ENCODE measurements around the gene IFNGR2.
"Not testable (repeated sequence)": the region's sequence is repeated elsewhere in the genome, so short reads cannot be mapped to it uniquely, and the experiment has no call there.

Gene IFNGR2

DNA sequence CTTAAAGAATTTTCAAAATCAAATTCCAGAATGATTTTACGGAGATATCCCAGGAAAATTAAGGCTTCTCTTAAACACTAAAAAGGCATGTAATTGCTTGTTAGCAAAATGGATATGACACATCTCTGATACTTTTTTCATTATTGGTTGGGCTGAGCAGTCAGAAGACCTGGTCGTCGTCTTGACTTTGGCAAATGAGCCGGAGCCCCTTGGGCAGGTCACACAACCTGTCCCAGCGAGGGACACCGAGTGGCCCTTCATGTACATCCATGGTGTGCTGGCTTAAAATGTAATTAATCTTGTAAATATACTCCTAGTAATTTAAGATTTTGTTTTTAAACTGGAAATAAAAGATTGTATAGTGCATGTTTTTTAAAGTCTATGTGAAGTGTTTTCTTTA lies 33.9 kb downstream of the IFNGR2 start:
- DNase-seq (ENCODE audit: low read depth in 3 of 3): no peak

DNA sequence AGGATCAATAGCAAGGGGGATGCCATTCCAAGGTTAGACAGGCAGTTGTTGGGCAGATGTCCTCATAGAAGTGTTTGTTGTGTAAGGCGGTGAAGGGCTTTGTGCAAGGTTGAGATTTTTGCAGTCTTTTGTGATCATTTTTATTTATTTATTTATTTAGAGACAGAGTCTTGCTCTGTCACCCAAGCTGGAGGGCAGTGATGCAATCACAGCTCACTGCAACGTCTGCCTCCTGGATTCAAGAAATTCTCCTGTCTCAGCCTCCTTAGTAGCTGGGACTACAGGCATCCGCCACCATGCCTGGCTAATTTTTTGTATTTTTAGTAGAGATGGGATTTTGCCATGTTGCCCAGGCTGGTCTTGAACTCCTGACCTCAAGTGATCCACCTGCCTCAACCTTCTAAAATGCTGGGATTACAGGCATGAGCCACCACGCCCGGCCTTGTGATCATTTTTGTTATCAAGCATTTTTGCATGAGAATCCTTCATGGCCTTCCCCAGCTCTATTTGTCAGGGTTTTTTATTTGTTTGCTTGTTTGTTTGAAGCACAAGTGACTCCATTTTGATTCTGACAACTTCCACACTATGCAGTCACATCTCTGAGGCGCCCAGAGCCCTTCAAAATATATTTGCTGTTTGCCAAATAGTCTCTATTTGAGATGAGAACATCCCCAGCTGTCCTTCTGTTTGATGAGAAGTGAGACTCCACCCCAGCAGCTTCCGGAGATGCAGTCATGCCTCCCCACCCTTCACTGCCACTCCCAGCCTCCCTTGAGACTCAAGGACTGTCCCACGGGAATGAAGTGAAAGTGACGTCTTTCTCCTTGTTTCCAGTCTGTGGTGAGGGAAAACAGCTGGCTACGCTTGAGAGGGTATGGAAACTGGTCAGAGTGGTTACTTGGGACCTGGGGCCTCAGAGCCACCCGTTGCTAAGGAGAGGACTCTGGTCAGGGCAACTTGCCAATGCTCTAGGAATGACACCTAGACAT lies 38.6 kb downstream of the IFNGR2 start:
- no peak for DNase-seq (ENCODE audit: low read depth in 3 of 3)

DNA sequence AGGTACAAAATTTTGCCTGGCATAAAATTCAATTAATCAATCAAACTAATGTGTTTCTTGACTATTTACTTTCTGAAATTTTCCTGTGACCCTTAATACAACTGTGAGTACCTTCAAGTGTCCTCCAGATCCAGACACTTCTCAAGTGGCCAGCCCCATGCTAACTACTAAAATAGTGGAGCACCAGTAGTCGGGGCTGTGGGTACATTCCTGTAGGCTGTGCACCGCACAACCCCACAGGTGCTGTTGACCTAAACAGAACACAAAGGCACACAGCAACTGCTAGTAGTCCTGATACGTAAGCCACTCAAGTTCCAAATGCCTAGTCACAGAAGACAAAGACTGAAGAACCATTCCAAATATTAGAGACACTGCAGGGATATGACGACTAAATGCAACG lies 40.0 kb downstream of the IFNGR2 start:
- DNase-seq (ENCODE audit: low read depth in 3 of 3): no peak

GRCh38 chr21:33444499-33444898 lies 41.3 kb downstream of the IFNGR2 start:
- DNase-seq (ENCODE audit: low read depth in 3 of 3): no peak

GRCh38 chr21:33446620-33447019 lies 43.4 kb downstream of the IFNGR2 start:
- not testable (repeated sequence) for DNase-seq (ENCODE audit: low read depth in 3 of 3)

GRCh38 chr21:33449616-33450015 lies 46.4 kb downstream of the IFNGR2 start:
- no peak for DNase-seq (ENCODE audit: low read depth in 3 of 3)

DNA sequence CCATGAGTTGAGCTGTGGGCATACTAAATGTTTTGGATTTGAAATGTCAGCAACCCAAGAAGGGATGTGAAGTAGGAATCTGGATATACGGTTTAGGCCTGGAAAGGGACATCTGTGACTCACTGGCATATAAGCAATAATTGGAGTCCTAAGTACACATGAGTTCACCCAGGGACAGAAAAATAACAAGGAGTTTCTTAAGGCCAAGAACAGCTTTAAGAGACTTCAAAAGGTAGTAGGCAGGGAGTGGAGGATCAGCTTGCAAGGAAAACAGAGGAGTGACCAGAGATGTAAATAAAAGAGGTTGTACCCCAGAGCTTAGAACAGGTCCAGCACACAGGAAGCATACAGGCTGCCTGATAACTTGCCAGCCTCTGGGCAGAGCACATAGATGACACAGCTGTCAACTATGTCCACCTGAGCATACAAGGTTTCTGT lies 48.4 kb downstream of the IFNGR2 start:
- DNase-seq (ENCODE audit: low read depth in 3 of 3): no peak

GRCh38 chr21:33452362-33452761 lies 49.1 kb downstream of the IFNGR2 start:
- DNase-seq (ENCODE audit: low read depth in 3 of 3): no peak

- DNase-seq (ENCODE audit: low read depth in 3 of 3): no peak
Observed at GRCh38 chr21:33455686-33456446, 52.7 kb downstream of the IFNGR2 start.

DNA sequence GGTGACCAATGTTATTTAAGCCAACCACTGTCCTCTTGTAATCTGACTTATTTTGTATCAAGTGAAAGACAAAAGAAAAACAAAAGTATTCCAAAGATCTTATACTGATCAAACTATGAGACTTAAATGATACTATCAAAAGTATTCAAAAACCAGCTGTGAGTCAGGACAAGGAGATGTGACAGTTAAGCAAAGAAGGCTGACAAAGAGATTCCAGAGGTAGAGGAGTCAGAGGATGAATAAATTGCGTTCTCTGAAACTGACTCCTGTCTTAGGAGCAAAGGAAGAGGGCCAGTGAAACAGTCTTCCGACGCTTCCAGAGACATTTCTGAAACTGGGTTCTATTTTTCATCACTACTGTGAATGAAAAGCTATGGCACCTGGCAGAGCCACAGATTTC lies 55.6 kb downstream of the IFNGR2 start:
- DNase-seq (ENCODE audit: low read depth in 3 of 3): no peak

- no peak for DNase-seq (ENCODE audit: low read depth in 3 of 3)
Observed at GRCh38 chr21:33461538-33462250, 58.5 kb downstream of the IFNGR2 start.

- not testable (repeated sequence) for DNase-seq (ENCODE audit: low read depth in 3 of 3)
Observed at GRCh38 chr21:33469183-33469582, 66.0 kb downstream of the IFNGR2 start.

- DNase-seq (ENCODE audit: low read depth in 3 of 3): no peak
Observed at GRCh38 chr21:33470701-33471100, 67.5 kb downstream of the IFNGR2 start.

- no peak for DNase-seq (ENCODE audit: low read depth in 3 of 3)
Observed at GRCh38 chr21:33473344-33473743, 70.1 kb downstream of the IFNGR2 start.

DNA sequence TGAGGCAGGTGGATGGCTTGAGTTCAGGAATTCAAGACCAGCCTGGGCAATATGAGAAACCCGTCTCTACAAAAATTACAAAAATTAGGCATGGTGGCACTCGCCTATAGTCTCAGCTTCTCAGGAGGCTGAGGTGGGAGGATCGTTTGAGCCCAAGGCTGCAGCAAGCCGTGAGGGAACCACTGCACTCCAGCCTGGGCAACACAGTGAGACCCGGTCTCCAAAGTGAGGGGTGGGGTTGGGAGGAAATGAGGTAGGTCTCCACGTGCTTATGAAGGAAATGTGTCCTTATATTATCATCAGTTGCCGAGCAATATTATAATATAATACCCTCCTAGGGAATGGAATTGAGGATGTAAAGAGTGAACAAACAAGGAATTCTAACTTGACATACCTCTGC lies 73.9 kb downstream of the IFNGR2 start:
- no peak for DNase-seq (ENCODE audit: low read depth in 3 of 3)

GRCh38 chr21:33478182-33478581 lies 75.0 kb downstream of the IFNGR2 start:
- no peak for DNase-seq (ENCODE audit: low read depth in 3 of 3)

DNA sequence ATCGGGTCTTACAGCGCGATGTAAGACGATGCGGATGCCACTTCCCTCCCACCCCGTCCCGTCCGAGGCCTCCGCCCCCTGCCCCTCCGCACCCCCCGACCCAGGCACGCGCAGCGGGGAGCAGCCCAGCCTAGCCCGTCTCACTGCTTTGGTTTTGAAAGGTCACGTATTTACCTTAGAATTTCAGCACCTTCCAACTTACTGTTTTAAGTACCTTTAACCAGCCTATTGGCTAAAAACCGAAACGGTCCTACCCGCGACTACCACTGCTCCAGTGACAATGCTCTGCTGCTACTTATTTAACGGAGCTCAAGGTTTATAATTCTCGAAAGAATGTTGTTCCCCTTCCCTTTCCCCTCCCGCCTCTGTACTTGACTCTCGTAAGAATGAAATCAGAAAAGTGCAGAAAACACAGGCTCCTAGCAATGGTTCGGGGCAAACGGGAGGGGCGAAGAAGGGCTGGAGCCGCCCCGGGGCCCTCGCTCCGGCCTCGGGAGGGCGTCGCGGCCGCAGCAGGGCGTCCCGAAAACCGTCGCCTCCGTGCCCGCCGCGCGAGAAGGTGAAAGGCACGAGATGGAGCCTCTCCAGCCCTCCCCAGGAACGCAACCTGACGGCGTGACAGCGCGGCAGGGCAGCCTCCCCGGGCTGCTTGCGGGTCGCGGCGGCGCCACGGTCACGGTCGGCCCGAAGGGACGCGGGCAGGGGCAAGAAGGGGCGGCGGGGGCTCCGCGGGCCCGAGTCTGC lies 75.9 kb downstream of the IFNGR2 start:
- DNase-seq (ENCODE audit: low read depth in 3 of 3): peak in 2 of 3 experiments; percentile 11 to 36

DNA sequence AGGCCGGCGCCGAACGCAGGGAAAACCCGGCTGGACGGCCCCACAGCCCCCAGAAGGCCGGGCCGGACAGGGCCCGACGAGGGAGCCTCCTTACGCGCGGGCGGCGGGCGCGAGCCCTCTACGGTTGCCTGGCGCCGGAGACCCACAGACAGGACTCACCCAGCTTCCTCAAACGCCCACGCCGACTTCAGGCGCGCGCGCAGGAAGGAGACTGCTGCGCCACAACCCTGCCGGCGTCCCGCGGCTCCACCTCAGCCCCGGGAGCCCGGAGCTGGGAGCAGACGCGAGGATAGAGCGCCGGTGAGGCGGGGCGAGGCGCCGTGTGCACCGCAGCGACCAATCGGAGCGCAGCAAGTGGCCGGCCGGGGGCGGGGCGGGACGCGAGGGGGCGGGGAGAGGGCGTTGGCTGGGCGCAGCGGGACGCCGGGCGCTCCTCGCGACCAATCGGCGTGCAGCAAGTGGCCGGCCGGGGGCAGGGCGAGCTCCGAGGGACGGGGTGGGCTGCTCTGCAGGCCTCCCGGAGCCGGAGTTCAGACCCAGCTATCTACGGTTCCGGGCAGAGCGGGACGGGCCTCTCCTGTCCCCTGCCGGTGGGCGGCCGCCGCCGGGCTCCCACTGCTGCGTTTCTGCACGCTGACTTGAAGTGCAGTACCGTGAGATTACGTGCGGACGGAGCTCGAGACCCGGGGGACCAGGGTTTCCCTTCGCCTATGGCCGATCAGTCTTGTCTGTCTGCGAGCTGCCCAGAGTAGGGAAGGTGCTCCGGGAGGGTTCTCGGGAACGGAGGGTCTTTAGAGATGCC lies 76.7 kb downstream of the IFNGR2 start, which contains the start of gene TMEM50B:
Gene TMEM50B, minus strand, starts transcription at position 296 of the 802 bp plus-strand sequence. CDS start 11,089 bp downstream, outside the sequence.
- peak; percentile 93 to 98 (median 97) for DNase-seq (ENCODE audit: low read depth in 3 of 3)

DNA sequence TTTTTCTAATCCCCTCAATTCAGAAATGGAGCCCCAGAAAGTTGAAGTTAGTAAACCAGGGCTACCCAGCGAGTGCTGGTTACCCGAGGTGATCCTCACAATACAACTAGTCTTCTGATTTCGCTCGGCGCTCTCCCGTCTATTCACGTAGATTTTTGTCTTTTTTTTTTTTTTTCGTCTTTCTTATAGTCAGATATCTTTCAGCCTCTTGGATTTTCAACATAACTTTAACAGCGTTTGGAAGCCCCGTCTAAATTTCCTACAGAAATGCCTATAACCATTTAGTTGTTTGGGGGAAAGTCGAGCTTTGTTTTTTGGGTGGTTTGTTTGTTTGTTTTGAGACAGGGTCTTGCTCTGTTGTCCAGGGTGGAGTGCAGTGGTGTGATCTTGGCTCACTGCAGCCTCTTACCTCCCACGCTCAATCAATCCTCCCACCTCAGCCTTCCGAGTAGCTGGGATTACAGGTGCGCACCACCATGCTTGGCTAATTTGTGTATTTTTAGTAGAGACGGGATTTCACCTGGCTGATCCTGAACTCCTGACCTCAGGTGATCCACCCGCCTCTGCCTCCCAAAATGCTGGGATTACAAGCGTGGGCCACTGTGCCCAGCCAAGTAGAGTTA lies 77.4 kb downstream of the IFNGR2 start:
- no peak for DNase-seq (ENCODE audit: low read depth in 3 of 3)
